GM23338 (cell line): ENCODE results near the gene HKDC1. TPM values are rescaled to one million over a fixed set of nuclear protein-coding genes. Genes with fewer than 3 reads are reported as not detected.

Source experiments
- ATAC-seq: fragments of 200-7000 bp; cut with Tn5 transposase; 3 replicates; pipeline ENCODE4 v1.9.1; 2020
- DNase-seq: peaks from one replicate; pipeline ENCODE4 v3.0.0-alpha.2; 2015; ENCODE audit warnings: low spot score
- H2AFZ ChIP-seq: fragments of 200-600 bp; sonication (generic); 2 replicates; pipeline ENCODE4 v1.8.0; 2016; ENCODE audit warnings: antibody characterized with exemption, mild to moderate bottlenecking, moderate library complexity
- H3F3A ChIP-seq: fragments of 200-600 bp; sonication (generic); replicated peaks from 2 replicates; pipeline ENCODE4 v1.8.0; 2017; ENCODE audit warnings: antibody characterized with exemption, mixed run types, low read depth
- H3K27ac ChIP-seq: fragments of 200-600 bp; sonication (generic); 2 replicates; pipeline ENCODE4 v1.6.1; 2016; ENCODE audit warnings: low read depth
- H3K27me3 ChIP-seq: fragments of 200-600 bp; sonication (generic); 2 replicates; pipeline ENCODE4 v1.8.0; 2016; ENCODE audit warnings: mild to moderate bottlenecking, mixed run types, moderate library complexity; ENCODE audit not compliant: insufficient read depth
- H3K36me3 ChIP-seq: fragments of 200-600 bp; sonication (generic); 2 replicates; pipeline ENCODE4 v1.8.0; 2016; ENCODE audit warnings: mild to moderate bottlenecking; ENCODE audit not compliant: insufficient read depth
- H3K4me1 ChIP-seq: fragments of 200-600 bp; sonication (generic); 2 replicates; pipeline ENCODE4 v1.8.0; 2016; ENCODE audit warnings: mild to moderate bottlenecking, moderate library complexity; ENCODE audit not compliant: insufficient read depth
- H3K4me2 ChIP-seq: fragments of 200-600 bp; sonication (generic); 2 replicates; pipeline ENCODE4 v1.7.1; 2017; ENCODE audit warnings: mixed run types
- H3K4me3 ChIP-seq: fragments of 200-600 bp; sonication (generic); 2 replicates; pipeline ENCODE4 v1.6.1; 2016; ENCODE audit warnings: mixed run types
- H3K79me2 ChIP-seq: fragments of 200-600 bp; sonication (generic); replicated peaks from 2 replicates; pipeline ENCODE4 v1.8.0; 2017; ENCODE audit warnings: mild to moderate bottlenecking; ENCODE audit not compliant: insufficient read depth
- H3K9me2 ChIP-seq: fragments of 200-600 bp; sonication (generic); 2 replicates; pipeline ENCODE4 v1.8.0; 2017; ENCODE audit not compliant: insufficient read depth
- H4K20me1 ChIP-seq: fragments of 200-600 bp; sonication (generic); replicated peaks from 2 replicates; pipeline ENCODE4 v1.8.0; 2017; ENCODE audit warnings: mild to moderate bottlenecking; ENCODE audit not compliant: insufficient read depth
- H3K27ac Mint-ChIP-seq: 2 replicates; pipeline ENCODE4 v1.8.0; 2020; ENCODE audit warnings: inconsistent platforms, mild to moderate bottlenecking, moderate library complexity, mixed read lengths
- H3K27me3 Mint-ChIP-seq: 3 replicates; pipeline ENCODE4 v1.8.0; 2022; ENCODE audit warnings: low read depth, mild to moderate bottlenecking, moderate library complexity, mixed read lengths, inconsistent platforms; ENCODE audit not compliant: insufficient read depth, poor library complexity
- H3K36me3 Mint-ChIP-seq: 3 replicates; pipeline ENCODE4 v1.8.0; 2021; ENCODE audit warnings: low read depth, mild to moderate bottlenecking, inconsistent platforms, moderate library complexity, mixed read lengths
- H3K4me1 Mint-ChIP-seq: 3 replicates; pipeline ENCODE4 v1.8.0; 2020; ENCODE audit warnings: mild to moderate bottlenecking, inconsistent platforms, mixed read lengths
- H3K4me3 Mint-ChIP-seq: 3 replicates; pipeline ENCODE4 v1.8.0; 2021; ENCODE audit warnings: moderate library complexity, mild to moderate bottlenecking, inconsistent platforms, mixed read lengths
- H3K9me3 Mint-ChIP-seq: 3 replicates; pipeline ENCODE4 v1.8.0; 2020; ENCODE audit warnings: moderate library complexity, mild to moderate bottlenecking, inconsistent platforms, mixed read lengths
- CREB1 ChIP-seq: fragments of 250-450 bp; sonication (Bioruptor Pico); IDR thresholded peaks from 2 replicates; pipeline ENCODE4 v1.5.0; 2020; ENCODE audit warnings: low read depth, mild to moderate bottlenecking, moderate library complexity
- EZH2 ChIP-seq: fragments of 200-600 bp; sonication (generic); IDR thresholded peaks from one replicate; pipeline ENCODE4 v1.8.0; 2017; ENCODE audit warnings: antibody characterized with exemption, mild to moderate bottlenecking, low read depth; ENCODE audit not compliant: unreplicated experiment
- EZH2phosphoT487 ChIP-seq: fragments of 200-600 bp; sonication (generic); IDR thresholded peaks from one replicate; pipeline ENCODE4 v1.8.1; 2018; ENCODE audit warnings: antibody characterized with exemption; ENCODE audit not compliant: unreplicated experiment
- JUNB ChIP-seq: IDR thresholded peaks from one replicate; pipeline ENCODE4 v1.6.1; 2016; ENCODE audit warnings: antibody characterized with exemption; ENCODE audit not compliant: unreplicated experiment
- NANOG ChIP-seq: IDR thresholded peaks from 2 replicates; pipeline ENCODE4 v1.6.1; 2016; ENCODE audit warnings: antibody characterized with exemption, borderline replicate concordance
- STAT1 ChIP-seq: IDR thresholded peaks from one replicate; pipeline ENCODE4 v1.6.1; 2016; ENCODE audit warnings: antibody characterized with exemption; ENCODE audit not compliant: unreplicated experiment
- ZNF114 ChIP-seq: fragments of 250-450 bp; sonication (Bioruptor Pico); IDR thresholded peaks from 2 replicates; pipeline ENCODE4 v1.5.0; 2020; ENCODE audit warnings: mild to moderate bottlenecking, moderate library complexity
- ZNF462 ChIP-seq: fragments of 250-450 bp; sonication (Bioruptor Pico); IDR thresholded peaks from 2 replicates; pipeline ENCODE4 v1.5.0; 2020; ENCODE audit warnings: mild to moderate bottlenecking, moderate library complexity
- polyA plus RNA-seq: library from polyadenylated mRNA; unstranded; fragments of >200 nt; fragmentation: Nextera tagmentation; extraction: Ambion mirVana; gene quantifications from 2 replicates; pipeline ENCODE4 v1.2.1, GENCODE V29; 2016
- total RNA-seq: library from RNA; depleted of rRNA; stranded (reverse); fragments of >200 nt; shearing (Covaris generic); gene quantifications from 2 replicates; pipeline ENCODE4 v1.2.3, GENCODE V29; 2014
- TF ChIP-seq, protein P1 (sequence below): IDR thresholded peaks from 2 replicates; pipeline ENCODE4 v1.6.1; 2016; ENCODE audit warnings: antibody characterized with exemption
- TF ChIP-seq, protein P2 (sequence below), 2 experiments: fragments of 200-600 bp in 1 of 2; sonication (generic) in 1 of 2; conservative IDR thresholded peaks; 2 replicates each; pipeline versions ENCODE4 v1.5.1 to v1.6.1; 2016 to 2017; ENCODE audit warnings: antibody characterized with exemption in 2 of 2, low read depth in 2 of 2, mild to moderate bottlenecking in 2 of 2, moderate library complexity in 1 of 2

Gene HKDC1
- total and polyA plus RNA-seq, 2 experiments from 2014 or later, result 0.03 TPM; not detected in 1

DNA sequence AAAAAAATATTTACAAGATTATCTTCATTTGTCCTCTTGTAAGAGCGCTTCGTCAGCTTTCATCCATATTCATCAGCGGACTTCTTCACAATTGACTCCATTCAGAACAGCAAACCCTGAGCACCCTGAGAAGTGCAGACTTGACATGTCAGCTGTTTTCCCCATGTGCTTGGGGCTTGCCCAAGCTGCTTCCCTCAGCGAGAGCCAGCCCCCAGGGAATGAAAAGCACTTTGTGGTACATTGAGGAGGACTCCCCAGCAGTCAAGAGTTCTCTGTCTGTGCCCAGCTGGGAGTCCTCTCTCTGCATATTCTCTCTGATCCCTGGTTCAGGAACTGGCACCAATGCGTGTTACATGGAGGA lies 22.7 kb downstream of the HKDC1 start (continued):
- TF ChIP-seq EZH2phosphoT487, result no peak

DNA sequence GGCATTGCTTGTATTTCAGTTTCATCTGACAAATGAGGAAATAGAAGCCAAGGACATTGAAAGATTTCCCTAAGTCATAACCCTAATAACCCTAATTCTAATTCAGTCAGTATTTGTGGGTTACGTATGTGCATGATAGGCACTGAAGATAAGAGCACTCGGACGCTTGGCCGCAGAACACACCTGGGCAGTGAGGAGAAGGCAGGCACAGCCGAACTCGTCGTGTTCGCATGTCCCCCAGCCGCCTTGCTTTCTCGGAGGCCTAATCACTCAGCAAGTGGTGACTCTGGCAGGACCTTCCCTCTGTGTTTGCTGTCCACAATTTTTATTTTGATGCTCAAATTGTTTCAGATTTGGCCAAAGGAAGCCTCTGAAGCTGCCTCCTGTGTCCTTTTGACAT lies 23.7 kb downstream of the HKDC1 start:
- H3K9me3 Mint-ChIP-seq, result no peaks in the 10 kb centered on the region; the same call in 2 of the 3 replicates
- Histone ChIP-seq H3F3A (no peaks in the 10 kb centered on the region), H3K27ac (no peak overlapping the region), H2AFZ (peak overlapping the region; percentile 69; the same call in 1 of the 2 replicates), H3K4me3 (no peak overlapping the region), H3K9me2 (no peaks in the 10 kb centered on the region), H3K4me1 (0 out of 2 replicates have a peak, but pooled peaks cover 8% of the 10 kb centered on the region), H3K79me2 (no peaks in the 10 kb centered on the region), H3K36me3 (no peaks in the 10 kb centered on the region), H3K4me2 (no peak overlapping the region), H3K27me3 (no peaks in the 10 kb centered on the region), H4K20me1 (no peaks in the 10 kb centered on the region)
- DNase-seq (no peak), ATAC-seq (no peak)
- TF ChIP-seq ZNF114 (CRISPR knock-in tag) (no peak), NANOG (no peak), CREB1 (no peak), EZH2phosphoT487 (no peak), EZH2 (no peak), JUNB (no peak), ZNF462 (no peak), STAT1 (no peak)
- TF ChIP-seq, protein P1, sequence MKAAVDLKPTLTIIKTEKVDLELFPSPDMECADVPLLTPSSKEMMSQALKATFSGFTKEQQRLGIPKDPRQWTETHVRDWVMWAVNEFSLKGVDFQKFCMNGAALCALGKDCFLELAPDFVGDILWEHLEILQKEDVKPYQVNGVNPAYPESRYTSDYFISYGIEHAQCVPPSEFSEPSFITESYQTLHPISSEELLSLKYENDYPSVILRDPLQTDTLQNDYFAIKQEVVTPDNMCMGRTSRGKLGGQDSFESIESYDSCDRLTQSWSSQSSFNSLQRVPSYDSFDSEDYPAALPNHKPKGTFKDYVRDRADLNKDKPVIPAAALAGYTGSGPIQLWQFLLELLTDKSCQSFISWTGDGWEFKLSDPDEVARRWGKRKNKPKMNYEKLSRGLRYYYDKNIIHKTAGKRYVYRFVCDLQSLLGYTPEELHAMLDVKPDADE, result no peak
- TF ChIP-seq, protein P2, sequence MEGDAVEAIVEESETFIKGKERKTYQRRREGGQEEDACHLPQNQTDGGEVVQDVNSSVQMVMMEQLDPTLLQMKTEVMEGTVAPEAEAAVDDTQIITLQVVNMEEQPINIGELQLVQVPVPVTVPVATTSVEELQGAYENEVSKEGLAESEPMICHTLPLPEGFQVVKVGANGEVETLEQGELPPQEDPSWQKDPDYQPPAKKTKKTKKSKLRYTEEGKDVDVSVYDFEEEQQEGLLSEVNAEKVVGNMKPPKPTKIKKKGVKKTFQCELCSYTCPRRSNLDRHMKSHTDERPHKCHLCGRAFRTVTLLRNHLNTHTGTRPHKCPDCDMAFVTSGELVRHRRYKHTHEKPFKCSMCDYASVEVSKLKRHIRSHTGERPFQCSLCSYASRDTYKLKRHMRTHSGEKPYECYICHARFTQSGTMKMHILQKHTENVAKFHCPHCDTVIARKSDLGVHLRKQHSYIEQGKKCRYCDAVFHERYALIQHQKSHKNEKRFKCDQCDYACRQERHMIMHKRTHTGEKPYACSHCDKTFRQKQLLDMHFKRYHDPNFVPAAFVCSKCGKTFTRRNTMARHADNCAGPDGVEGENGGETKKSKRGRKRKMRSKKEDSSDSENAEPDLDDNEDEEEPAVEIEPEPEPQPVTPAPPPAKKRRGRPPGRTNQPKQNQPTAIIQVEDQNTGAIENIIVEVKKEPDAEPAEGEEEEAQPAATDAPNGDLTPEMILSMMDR (conservative IDR thresholded peaks at IDR 0.05; ENCODE audit: low read depth in 2 of 2), result no peak
- H3K27me3 Mint-ChIP-seq, result peaks cover 9% of the 10 kb centered on the region
- H3K27ac Mint-ChIP-seq, result no peak overlapping the region
- H3K36me3 Mint-ChIP-seq, result no peaks in the 10 kb centered on the region; the same call in 2 of the 3 replicates
- no peak overlapping the region for H3K4me3 Mint-ChIP-seq
- peaks cover 12% of the 10 kb centered on the region; the same call in 2 of the 3 replicates for H3K4me1 Mint-ChIP-seq
